ENCODE data around the gene PPP2R5D.

PPP2R5D gene

GRCh38 chr6:43052842-43053544 lies 68.6 kb downstream of the PPP2R5D start:
- DNase-seq (ENCODE audit: low spot score) (no peak), ATAC-seq (ENCODE audit: low read depth) (peak; percentile 24)
- Histone ChIP-seq H3K9me3 (ENCODE audit: severe bottlenecking) (no peaks in the 10 kb centered on the region), H3K27ac (ENCODE audit: poor library complexity, severe bottlenecking) (peak overlapping the region; percentile 77), H3K36me3 (ENCODE audit: low read depth) (peaks cover 64% of the 10 kb centered on the region), H3K4me3 (ENCODE audit: severe bottlenecking) (peak overlapping the region; percentile 83), H3K27me3 (ENCODE audit: insufficient read depth, poor library complexity, severe bottlenecking) (no peaks in the 10 kb centered on the region), H3K4me1 (ENCODE audit: insufficient read depth, poor library complexity, severe bottlenecking) (peaks cover 5% of the 10 kb centered on the region)
- TF ChIP-seq CTCF (IDR thresholded peaks at IDR 0.05; ENCODE audit: poor library complexity, severe bottlenecking) = no peak

- Histone ChIP-seq H3K36me3 (ENCODE audit: low read depth) (peaks cover 61% of the 10 kb centered on the region), H3K4me3 (ENCODE audit: severe bottlenecking) (peak within 1 kb of the TSS; percentile 83), H3K27ac (ENCODE audit: poor library complexity, severe bottlenecking) (peak within 1 kb of the TSS; percentile 77), H3K4me1 (ENCODE audit: insufficient read depth, poor library complexity, severe bottlenecking) (peaks cover 5% of the 10 kb centered on the region), H3K9me3 (ENCODE audit: severe bottlenecking) (no peaks in the 10 kb centered on the region), H3K27me3 (ENCODE audit: insufficient read depth, poor library complexity, severe bottlenecking) (no peaks in the 10 kb centered on the region)
- TF ChIP-seq CTCF (IDR thresholded peaks at IDR 0.05; ENCODE audit: poor library complexity, severe bottlenecking) = no peak
- peak; percentile 96 for ATAC-seq (ENCODE audit: low read depth)
- DNase-seq (ENCODE audit: low spot score) = peak; percentile 93
These were observed 69.3 kb downstream of the PPP2R5D start, which contains the start of gene CUL7 for GRCh38 chr6:43053545-43054205. TSS of gene CUL7 (minus strand) at chr6:43053851. CDS start at chr6:43052788, 1,063 bp downstream.

- no peak for ATAC-seq (ENCODE audit: low read depth)
- Histone ChIP-seq H3K4me3 (ENCODE audit: severe bottlenecking) (peak overlapping the region; percentile 83), H3K27ac (ENCODE audit: poor library complexity, severe bottlenecking) (peak overlapping the region; percentile 77), H3K36me3 (ENCODE audit: low read depth) (peaks cover 54% of the 10 kb centered on the region), H3K4me1 (ENCODE audit: insufficient read depth, poor library complexity, severe bottlenecking) (peaks cover 5% of the 10 kb centered on the region), H3K9me3 (ENCODE audit: severe bottlenecking) (no peaks in the 10 kb centered on the region), H3K27me3 (ENCODE audit: insufficient read depth, poor library complexity, severe bottlenecking) (no peaks in the 10 kb centered on the region)
- DNase-seq (ENCODE audit: low spot score) = no peak
- TF ChIP-seq CTCF (IDR thresholded peaks at IDR 0.05; ENCODE audit: poor library complexity, severe bottlenecking) = no peak
These were observed 70.0 kb downstream of the PPP2R5D start for GRCh38 chr6:43054206-43054943.

- Histone ChIP-seq H3K27ac (ENCODE audit: poor library complexity, severe bottlenecking) (peak overlapping the region; percentile 77), H3K9me3 (ENCODE audit: severe bottlenecking) (no peaks in the 10 kb centered on the region), H3K27me3 (ENCODE audit: insufficient read depth, poor library complexity, severe bottlenecking) (no peaks in the 10 kb centered on the region), H3K36me3 (ENCODE audit: low read depth) (peaks cover 38% of the 10 kb centered on the region), H3K4me3 (ENCODE audit: severe bottlenecking) (no peak overlapping the region), H3K4me1 (ENCODE audit: insufficient read depth, poor library complexity, severe bottlenecking) (peaks cover 5% of the 10 kb centered on the region)
- no peak for ATAC-seq (ENCODE audit: low read depth)
- DNase-seq (ENCODE audit: low spot score) = no peak
- no peak for TF ChIP-seq CTCF (IDR thresholded peaks at IDR 0.05; ENCODE audit: poor library complexity, severe bottlenecking)
These were observed 71.6 kb downstream of the PPP2R5D start for GRCh38 chr6:43055966-43056365.
